ENCODE results near the gene EYA2.

DNA sequence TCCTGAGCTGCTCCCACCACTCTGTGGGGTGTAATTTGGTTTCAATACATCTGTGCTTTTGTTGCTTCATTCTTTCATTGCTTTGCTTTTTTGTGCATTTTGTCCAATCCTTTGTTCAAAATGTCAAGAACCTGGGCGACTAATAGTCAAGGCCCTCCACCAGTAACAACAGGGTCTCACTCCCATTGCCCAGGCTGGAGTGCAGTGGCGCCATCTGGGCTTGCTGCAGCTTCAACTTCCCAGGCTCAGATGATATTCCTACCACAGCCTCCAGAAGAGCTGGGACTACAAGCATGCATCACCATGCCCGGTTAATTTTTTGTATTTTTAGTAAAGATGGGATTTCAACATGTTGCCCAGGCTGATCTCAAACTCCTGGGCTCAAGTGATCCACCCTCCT, 169.2 kb downstream of the EYA2 start:
- TF ChIP-seq, protein P1, sequence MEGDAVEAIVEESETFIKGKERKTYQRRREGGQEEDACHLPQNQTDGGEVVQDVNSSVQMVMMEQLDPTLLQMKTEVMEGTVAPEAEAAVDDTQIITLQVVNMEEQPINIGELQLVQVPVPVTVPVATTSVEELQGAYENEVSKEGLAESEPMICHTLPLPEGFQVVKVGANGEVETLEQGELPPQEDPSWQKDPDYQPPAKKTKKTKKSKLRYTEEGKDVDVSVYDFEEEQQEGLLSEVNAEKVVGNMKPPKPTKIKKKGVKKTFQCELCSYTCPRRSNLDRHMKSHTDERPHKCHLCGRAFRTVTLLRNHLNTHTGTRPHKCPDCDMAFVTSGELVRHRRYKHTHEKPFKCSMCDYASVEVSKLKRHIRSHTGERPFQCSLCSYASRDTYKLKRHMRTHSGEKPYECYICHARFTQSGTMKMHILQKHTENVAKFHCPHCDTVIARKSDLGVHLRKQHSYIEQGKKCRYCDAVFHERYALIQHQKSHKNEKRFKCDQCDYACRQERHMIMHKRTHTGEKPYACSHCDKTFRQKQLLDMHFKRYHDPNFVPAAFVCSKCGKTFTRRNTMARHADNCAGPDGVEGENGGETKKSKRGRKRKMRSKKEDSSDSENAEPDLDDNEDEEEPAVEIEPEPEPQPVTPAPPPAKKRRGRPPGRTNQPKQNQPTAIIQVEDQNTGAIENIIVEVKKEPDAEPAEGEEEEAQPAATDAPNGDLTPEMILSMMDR (conservative IDR thresholded peaks at IDR 0.05 in 1 of 2, IDR thresholded peaks at IDR 0.05 in 1 of 2; ENCODE audit: extremely low read depth in 1 of 2, insufficient read depth in 1 of 2, low read depth in 1 of 2, low read length in 2 of 2) = no peak
- no peak for TF ChIP-seq EZH2 (IDR thresholded peaks at IDR 0.05; ENCODE audit: borderline replicate concordance, low read length)

Data from mammary epithelial cell (primary cell).